SK-N-SH (cell line): ENCODE results near the gene BLOC1S3. TPM values are rescaled to one million over a fixed set of nuclear protein-coding genes. Genes with fewer than 3 reads are reported as not detected.

Source experiments
- CTCF ChIA-PET: fragments of 300-600, 350-600 bp; formaldehyde crosslinking; extraction: SDS; loops from one replicate; lab custom pipeline; 2021; lab: Yijun Ruan, JAX
- POLR2A ChIA-PET: fragments of 350-600 bp; sonication (Branson Sonifier 250); formaldehyde crosslinking; extraction: SDS; loops from one replicate; lab custom pipeline; 2020; ENCODE audit warnings: antibody characterized with exemption, inconsistent platforms; lab: Yijun Ruan, JAX
- DNase-seq: peaks from one replicate; pipeline ENCODE4 v3.0.0; 2012
- H2AFZ ChIP-seq: fragments of 200-600 bp; sonication (generic); 2 replicates; pipeline ENCODE4 v1.8.1; 2016; ENCODE audit warnings: antibody characterized with exemption, mild to moderate bottlenecking, low read depth
- H3F3A ChIP-seq: fragments of 200-600 bp; sonication (generic); replicated peaks from 2 replicates; pipeline ENCODE3; 2016; ENCODE audit warnings: antibody characterized with exemption, mild to moderate bottlenecking; ENCODE audit not compliant: insufficient read depth
- H3K27ac ChIP-seq, 2 experiments: fragments of 200-500 bp in 1 of 2; fragments of 200-600 bp in 1 of 2; sonication (Bioruptor generic) in 1 of 2; sonication (generic), shearing (Covaris generic) in 1 of 2; 2 replicates each; pipeline versions ENCODE4 v1.5.1 to v1.6.1; 2014 to 2016; ENCODE audit warnings: low read depth in 2 of 2, inconsistent platforms in 1 of 2, low read length in 1 of 2, mild to moderate bottlenecking in 1 of 2, mixed read lengths in 1 of 2
- H3K27me3 ChIP-seq: fragments of 200-600 bp; sonication (generic), shearing (Covaris generic); 2 replicates; pipeline ENCODE4 v1.6.1; 2016; ENCODE audit warnings: mixed run types; ENCODE audit not compliant: insufficient read depth
- H3K36me3 ChIP-seq, 2 experiments: fragments of 200-500 bp in 1 of 2; fragments of 200-600 bp in 1 of 2; sonication (Bioruptor generic) in 1 of 2; sonication (generic) in 1 of 2; replicated peaks in 1 of 2; 2 replicates each; pipeline versions ENCODE3 to v1.5.1; 2014 to 2016; ENCODE audit warnings: low read length in 1 of 2, mild to moderate bottlenecking in 1 of 2; ENCODE audit not compliant: insufficient read depth in 2 of 2, control insufficient read depth in 1 of 2
- H3K4me1 ChIP-seq, 2 experiments: fragments of 200-500 bp in 1 of 2; fragments of 200-600 bp in 1 of 2; sonication (Bioruptor generic) in 1 of 2; sonication (generic), shearing (Covaris generic) in 1 of 2; 2 replicates each; pipeline versions ENCODE4 v1.5.1 to v1.6.1; 2014 to 2016; ENCODE audit warnings: low read depth in 1 of 2, low read length in 1 of 2, mixed run types in 1 of 2; ENCODE audit not compliant: insufficient read depth in 2 of 2, control insufficient read depth in 1 of 2
- H3K4me2 ChIP-seq: fragments of 200-600 bp; sonication (generic), shearing (Covaris generic); 2 replicates; pipeline ENCODE4 v1.6.1; 2017; ENCODE audit warnings: mixed run types
- H3K4me3 ChIP-seq, 2 experiments: fragments of 200-500 bp in 1 of 2; fragments of 200-600 bp in 1 of 2; sonication (Bioruptor generic) in 1 of 2; sonication (generic), shearing (Covaris generic) in 1 of 2; 2 replicates each; pipeline versions ENCODE4 v1.5.1 to v1.8.1; 2014 to 2016; ENCODE audit warnings: low read depth in 2 of 2, inconsistent platforms in 1 of 2, low read length in 1 of 2, mild to moderate bottlenecking in 1 of 2, mixed read lengths in 1 of 2, moderate library complexity in 1 of 2
- H3K79me2 ChIP-seq: fragments of 200-600 bp; sonication (generic); 2 replicates; pipeline ENCODE4 v1.8.1; 2017; ENCODE audit warnings: mild to moderate bottlenecking; ENCODE audit not compliant: insufficient read depth
- H3K9ac ChIP-seq: fragments of 200-600 bp; sonication (generic); 2 replicates; pipeline ENCODE4 v1.6.1; 2017; ENCODE audit warnings: mixed run types
- H3K9me2 ChIP-seq: fragments of 200-600 bp; sonication (generic); 2 replicates; pipeline ENCODE4 v1.6.1; 2017; ENCODE audit warnings: mixed run types
- H3K9me3 ChIP-seq: fragments of 200-600 bp; sonication (generic); 2 replicates; pipeline ENCODE4 v1.6.1; 2017; ENCODE audit warnings: mixed run types, mild to moderate bottlenecking, moderate library complexity
- H4K20me1 ChIP-seq: fragments of 200-600 bp; sonication (generic); 2 replicates; pipeline ENCODE4 v1.6.1; 2017; ENCODE audit warnings: mild to moderate bottlenecking, mixed run types; ENCODE audit not compliant: insufficient read depth
- CTCF ChIP-seq: fragments of 200-600 bp; sonication (generic); IDR thresholded peaks from 2 replicates; pipeline ENCODE4 v1.6.1; 2017; ENCODE audit warnings: antibody characterized with exemption, mild to moderate bottlenecking, moderate library complexity
- FOSL2 ChIP-seq: IDR thresholded peaks from 2 replicates; pipeline ENCODE4 v1.4.0; 2012; ENCODE audit warnings: low read depth, mild to moderate bottlenecking, moderate library complexity, borderline replicate concordance
- FOXJ3 ChIP-seq: sonication (generic); formaldehyde crosslinking; IDR thresholded peaks from 2 replicates; pipeline ENCODE4 v1.5.1; 2020; ENCODE audit warnings: mild to moderate bottlenecking, missing genetic modification reagents
- GABPA ChIP-seq: IDR thresholded peaks from 2 replicates; pipeline ENCODE4 v1.4.0; 2012; ENCODE audit warnings: low read depth, mild to moderate bottlenecking
- GATA2 ChIP-seq: sonication (generic); formaldehyde crosslinking; IDR thresholded peaks from 2 replicates; pipeline ENCODE4 v1.5.0; 2020; ENCODE audit warnings: mild to moderate bottlenecking, missing genetic modification reagents
- JUND ChIP-seq: IDR thresholded peaks from 2 replicates; pipeline ENCODE4 v1.4.0; 2012
- NRF1 ChIP-seq: IDR thresholded peaks from 2 replicates; pipeline ENCODE4 v1.6.1; 2012; ENCODE audit warnings: low read depth, mild to moderate bottlenecking, low read length
- PBX3 ChIP-seq: IDR thresholded peaks from 2 replicates; pipeline ENCODE4; 2012
- RAD21 ChIP-seq: IDR thresholded peaks from 2 replicates; pipeline ENCODE4 v1.6.1; 2012; ENCODE audit warnings: mild to moderate bottlenecking, low read length
- REST ChIP-seq: IDR thresholded peaks from 2 replicates; pipeline ENCODE4 v1.6.1; 2012; ENCODE audit warnings: mild to moderate bottlenecking, low read depth, low read length, moderate library complexity
- RXRA ChIP-seq: IDR thresholded peaks from 2 replicates; pipeline ENCODE4 v1.4.0; 2012; ENCODE audit warnings: low read depth, mild to moderate bottlenecking, borderline replicate concordance
- SIN3A ChIP-seq: IDR thresholded peaks from 2 replicates; pipeline ENCODE4 v1.6.1; 2012; ENCODE audit warnings: low read depth, mild to moderate bottlenecking, low read length, moderate library complexity, borderline replicate concordance
- SMC3 ChIP-seq: IDR thresholded peaks from 2 replicates; pipeline ENCODE4 v1.6.1; 2012; ENCODE audit warnings: low read depth, low read length, improper control_type of control experiment
- TEAD4 ChIP-seq: IDR thresholded peaks from 2 replicates; pipeline ENCODE4 v1.4.0; 2012; ENCODE audit warnings: mild to moderate bottlenecking, borderline replicate concordance; ENCODE audit not compliant: insufficient read depth
- USF1 ChIP-seq: IDR thresholded peaks from 2 replicates; pipeline ENCODE4 v1.4.0; 2012; ENCODE audit warnings: low read depth, borderline replicate concordance
- YY1 ChIP-seq: IDR thresholded peaks from 2 replicates; pipeline ENCODE4 v1.4.0; 2012; ENCODE audit warnings: low read depth, mild to moderate bottlenecking
- WGBS: methylation state at CpG from one replicate; pipeline ENCODE4 v1.1.6; 2017; ENCODE audit warnings: low lambda C conversion rate; 5-methylcytosine and 5-hydroxymethylcytosine counted together
- polyA plus RNA-seq, 3 experiments: library from polyadenylated mRNA; depleted of rRNA; stranded (reverse); fragments of >200 nt; gene quantifications; 2 replicates each; pipeline ENCODE4 v1.2.3, GENCODE V29; 2012

Gene BLOC1S3
- polyA plus RNA-seq, 1 of the 3 experiments (the other 2 are of a cell fraction) = 3.0 TPM

GRCh38 chr19:45195764-45196163, 17.2 kb downstream of the BLOC1S3 start:
- ChIA-PET POLR2A (no interaction called here), CTCF (interaction anchor here (1.2 kb wide), 1 partner anchor 9 kb away, joined by 4 read pairs; no protein-coding TSS in a partner anchor)
- no peak overlapping the region for H3K4me2 ChIP-seq
- no peaks in the 10 kb centered on the region for H3K9me3 ChIP-seq
- no peak overlapping the region for H3K9ac ChIP-seq
- no peaks in the 10 kb centered on the region for H3K36me3 ChIP-seq
- H3K4me1 ChIP-seq = no peaks in the 10 kb centered on the region
- H3F3A ChIP-seq = no peaks in the 10 kb centered on the region
- no peak overlapping the region for H3K27ac ChIP-seq
- DNase-seq = no peak
- no peak overlapping the region for H2AFZ ChIP-seq
- no peak overlapping the region for H3K4me3 ChIP-seq
- H3K27me3 ChIP-seq = no peaks in the 10 kb centered on the region
- H4K20me1 ChIP-seq = no peaks in the 10 kb centered on the region
- H3K9me2 ChIP-seq = no peaks in the 10 kb centered on the region
- TF ChIP-seq TEAD4 (no peak), CTCF (no peak), SIN3A (no peak), PBX3 (no peak), GABPA (no peak), RAD21 (no peak), RXRA (no peak), GATA2 (CRISPR knock-in tag) (no peak), REST (no peak), YY1 (no peak)
- TF ChIP-seq, all 33 proteins: peak for 0
- H3K79me2 ChIP-seq = no peaks in the 10 kb centered on the region
- WGBS = 50% methylated on average over 6 of the region's 6 CpGs

- TF ChIP-seq FOXJ3 (CRISPR knock-in tag) = no peak
- TF ChIP-seq JUND = no peak
- no peak for TF ChIP-seq USF1
- no peak for TF ChIP-seq TEAD4
- TF ChIP-seq SMC3 = peak; percentile 53; the same call in 1 of the 2 replicates
- no peak for TF ChIP-seq FOSL2
- peak; percentile 46 for TF ChIP-seq CTCF
- TF ChIP-seq NRF1 = no peak
- peak; percentile 68 for TF ChIP-seq RAD21
- no peak for TF ChIP-seq PBX3
- DNase-seq = no peak
- Histone ChIP-seq H3K36me3 (no peaks in the 10 kb centered on the region), H3K79me2 (no peaks in the 10 kb centered on the region), H3K4me2 (no peak overlapping the region), H3F3A (peaks cover 5% of the 10 kb centered on the region), H2AFZ (no peak overlapping the region), H3K27ac (no peak overlapping the region), H3K4me3 (no peak overlapping the region), H3K9me2 (no peaks in the 10 kb centered on the region), H3K4me1 (no peaks in the 10 kb centered on the region), H3K27me3 (no peaks in the 10 kb centered on the region), H3K9ac (no peak overlapping the region), H3K9me3 (no peaks in the 10 kb centered on the region), H4K20me1 (no peaks in the 10 kb centered on the region)
- ChIA-PET POLR2A (no interaction called here), CTCF (interaction anchor here (0.8 to 2.4 kb wide), 6 partner anchors 9 to 279 kb away, joined by 3 to 14 read pairs (median 4); no protein-coding TSS in a partner anchor)
- WGBS = 73% methylated on average over 4 of the region's 4 CpGs
These were observed 22.0 kb downstream of the BLOC1S3 start for GRCh38 chr19:45200568-45200967.
